Liver (tissue), 9 donors: Measurements from ENCODE around the gene P4HTM. TPM values are rescaled to one million over a fixed set of nuclear protein-coding genes. Genes with fewer than 3 reads are reported as not detected.

ENCODE experiments used
- DNase-seq: peaks from one replicate; pipeline ENCODE4 v3.0.0-alpha.2; 2017; ENCODE audit warnings: low spot score
- H3K27ac ChIP-seq, 2 donors: one replicate each; pipeline ENCODE4 v1.7.0; 2013; ENCODE audit warnings: inconsistent platforms in 2 of 2, low read length in 2 of 2, control low read depth in 1 of 2, low read depth in 1 of 2, mild to moderate bottlenecking in 1 of 2
- H3K27me3 ChIP-seq, 4 donors: one replicate each; pipeline versions ENCODE4 v1.6.1 to v1.7.0; 2013; ENCODE audit warnings: low read length in 3 of 4, inconsistent platforms in 1 of 4, mild to moderate bottlenecking in 1 of 4, moderate library complexity in 1 of 4; ENCODE audit not compliant: control insufficient read depth in 4 of 4, insufficient read depth in 4 of 4
- H3K36me3 ChIP-seq, 4 donors: one replicate each; pipeline versions ENCODE4 v1.6.1 to v1.7.0; 2013; ENCODE audit warnings: low read length in 3 of 4, mild to moderate bottlenecking in 3 of 4, low read depth in 1 of 4, moderate library complexity in 1 of 4; ENCODE audit not compliant: control insufficient read depth in 4 of 4, insufficient read depth in 3 of 4
- H3K4me1 ChIP-seq, 4 donors: one replicate each; pipeline versions ENCODE4 v1.6.1 to v1.7.0; 2013; ENCODE audit warnings: low read length in 3 of 4, mild to moderate bottlenecking in 3 of 4, moderate library complexity in 1 of 4; ENCODE audit not compliant: control insufficient read depth in 4 of 4, insufficient read depth in 4 of 4
- H3K4me3 ChIP-seq, 3 donors: one replicate each; pipeline versions ENCODE4 v1.6.1 to v1.7.0; 2013; ENCODE audit warnings: low read length in 3 of 3, control low read depth in 1 of 3, low read depth in 1 of 3, mild to moderate bottlenecking in 1 of 3
- H3K9ac ChIP-seq, 2 donors: one replicate each; pipeline ENCODE4 v1.7.0; 2013; ENCODE audit warnings: low read length in 2 of 2, mild to moderate bottlenecking in 2 of 2, moderate library complexity in 2 of 2, control low read depth in 1 of 2, low read depth in 1 of 2
- H3K9me3 ChIP-seq, 4 donors: one replicate each; pipeline versions ENCODE4 v1.6.1 to v1.7.0; 2013; ENCODE audit warnings: low read length in 3 of 4; ENCODE audit not compliant: control insufficient read depth in 4 of 4
- ATF3 ChIP-seq: IDR thresholded peaks from 2 replicates; pipeline ENCODE4 v1.6.1; 2016; ENCODE audit warnings: antibody characterized with exemption
- CTCF ChIP-seq: fragments of 150-350 bp; IDR thresholded peaks from 2 replicates; pipeline ENCODE4 v1.5.1; 2017; ENCODE audit warnings: improper control_type of control experiment, low read depth, low read length; ENCODE audit not compliant: missing input control
- EGR1 ChIP-seq, 2 donors: IDR thresholded peaks; 2 replicates each; pipeline ENCODE4 v1.6.1; 2016 to 2018; ENCODE audit warnings: antibody characterized with exemption in 2 of 2, low read depth in 2 of 2
- FOXA1 ChIP-seq: IDR thresholded peaks from 2 replicates; pipeline ENCODE4 v1.6.1; 2016; ENCODE audit warnings: antibody characterized with exemption
- FOXA2 ChIP-seq: IDR thresholded peaks from 2 replicates; pipeline ENCODE4 v1.6.1; 2016; ENCODE audit warnings: antibody characterized with exemption
- GABPA ChIP-seq, 2 donors: IDR thresholded peaks in 1 of 2; conservative IDR thresholded peaks in 1 of 2; 2 replicates each; pipeline ENCODE4 v1.6.1; 2016; ENCODE audit warnings: antibody characterized with exemption in 2 of 2, mild to moderate bottlenecking in 1 of 2, moderate library complexity in 1 of 2
- HNF4A ChIP-seq, 2 donors: conservative IDR thresholded peaks; 2 replicates each; pipeline ENCODE4 v1.6.1; 2016; ENCODE audit warnings: antibody characterized with exemption in 2 of 2, mild to moderate bottlenecking in 2 of 2
- HNF4G ChIP-seq: IDR thresholded peaks from 2 replicates; pipeline ENCODE4 v1.6.1; 2016; ENCODE audit warnings: antibody characterized with exemption
- JUND ChIP-seq, 2 donors: IDR thresholded peaks; 2 replicates each; pipeline ENCODE4 v1.6.1; 2016; ENCODE audit warnings: antibody characterized with exemption in 2 of 2
- MAX ChIP-seq: IDR thresholded peaks from 2 replicates; pipeline ENCODE4 v1.6.1; 2016; ENCODE audit warnings: antibody characterized with exemption
- NR2F2 ChIP-seq: IDR thresholded peaks from 2 replicates; pipeline ENCODE4 v1.6.1; 2016; ENCODE audit warnings: antibody characterized with exemption
- RAD21 ChIP-seq, 2 donors: IDR thresholded peaks; 2 replicates each; pipeline ENCODE4 v1.6.1; 2016; ENCODE audit warnings: antibody characterized with exemption in 2 of 2, mild to moderate bottlenecking in 2 of 2
- REST ChIP-seq: IDR thresholded peaks from 2 replicates; pipeline ENCODE4 v1.6.1; 2016; ENCODE audit warnings: antibody characterized with exemption, mild to moderate bottlenecking
- RXRA ChIP-seq, 2 donors: IDR thresholded peaks; 2 replicates each; pipeline ENCODE4 v1.6.1; 2017 to 2018; ENCODE audit warnings: antibody characterized with exemption in 2 of 2, mild to moderate bottlenecking in 1 of 2
- SP1 ChIP-seq: IDR thresholded peaks from 2 replicates; pipeline ENCODE4 v1.6.1; 2018; ENCODE audit warnings: antibody characterized with exemption, mild to moderate bottlenecking
- TAF1 ChIP-seq: conservative IDR thresholded peaks from 2 replicates; pipeline ENCODE4 v1.6.1; 2016; ENCODE audit warnings: antibody characterized with exemption, mild to moderate bottlenecking
- YY1 ChIP-seq: IDR thresholded peaks from 2 replicates; pipeline ENCODE4 v1.6.1; 2016; ENCODE audit warnings: antibody characterized with exemption, mild to moderate bottlenecking
- ZBTB33 ChIP-seq: IDR thresholded peaks from 2 replicates; pipeline ENCODE4 v1.6.1; 2016; ENCODE audit warnings: antibody characterized with exemption
- WGBS: extraction: QIAGEN DNeasy Blood & Tissue Kit; methylation state at CpG from one replicate; pipeline ENCODE4 v1.1.7; 2013; 5-methylcytosine and 5-hydroxymethylcytosine counted together
- polyA plus RNA-seq, 2 donors: library from polyadenylated mRNA; stranded (reverse) in 1 of 2; unstranded in 1 of 2; fragments of 200-250 nt in 1 of 2; fragments of >200 nt in 1 of 2; fragmentation: Nextera tagmentation in 1 of 2; extraction: Ambion mirVana in 1 of 2; gene quantifications; one replicate each; pipeline versions ENCODE4 v1.2.1 to v1.2.3, GENCODE V29; 2013 to 2015
- total RNA-seq, 2 donors: library from RNA; depleted of rRNA; stranded (reverse); fragments of >200 nt; gene quantifications; one replicate each; pipeline ENCODE4 v1.2.3, GENCODE V29; 2014
- donor health status: healthy.
- donor health status: healthy.
- donor health status: healthy.
- donor health status: healthy.
- donor health status: healthy.

The P4HTM gene
- total and polyA plus RNA-seq, 4 donors, result 10.0 to 16.2 (median 11.9) TPM

GRCh38 chr3:48980295-48980694, 9.7 kb upstream of the P4HTM start (continued):
- TF ChIP-seq REST (no peak), JUND (IDR thresholded peaks at IDR 0.05) (no peak), MAX (no peak)

GRCh38 chr3:48982016-48982415, 8.0 kb upstream of the P4HTM start:
- H3K9me3 ChIP-seq, result no peaks in the 10 kb centered on the region
- TF ChIP-seq ATF3 (no peak), HNF4G (no peak), FOXA1 (no peak), EGR1 (IDR thresholded peaks at IDR 0.05; ENCODE audit: low read depth in 2 of 2) (no peak)
- H3K27me3 ChIP-seq, result no peaks in the 10 kb centered on the region
- H3K9ac ChIP-seq, result no peak overlapping the region
- no peak for DNase-seq
- H3K36me3 ChIP-seq, result peaks cover 14 to 72% (median 54%) of the 10 kb centered on the region in 4 donors
- H3K27ac ChIP-seq, result no peak overlapping the region
- H3K4me1 ChIP-seq, result no peaks in the 10 kb centered on the region
- no peak overlapping the region for H3K4me3 ChIP-seq

GRCh38 chr3:48982686-48983085, 7.4 kb upstream of the P4HTM start:
- H3K27ac ChIP-seq, result no peak overlapping the region
- H3K9me3 ChIP-seq, result no peaks in the 10 kb centered on the region
- no peak for DNase-seq
- H3K9ac ChIP-seq, result no peak overlapping the region
- whole genome bisulfite sequencing, result 87% methylated on average over 5 of the region's 5 CpGs
- peaks cover 14 to 66% (median 51%) of the 10 kb centered on the region in 4 donors for H3K36me3 ChIP-seq
- H3K27me3 ChIP-seq, result no peaks in the 10 kb centered on the region
- H3K4me1 ChIP-seq, result no peaks in the 10 kb centered on the region
- no peak overlapping the region for H3K4me3 ChIP-seq
- no peak for TF ChIP-seq RXRA (IDR thresholded peaks at IDR 0.05)
- no peak for TF ChIP-seq REST
- TF ChIP-seq HNF4A (conservative IDR thresholded peaks at IDR 0.05), result no peak
- TF ChIP-seq TAF1, result no peak
- no peak for TF ChIP-seq YY1
- TF ChIP-seq GABPA (IDR thresholded peaks at IDR 0.05 in 1 of 2, conservative IDR thresholded peaks at IDR 0.05 in 1 of 2), result no peak
- TF ChIP-seq RAD21 (IDR thresholded peaks at IDR 0.05), result no peak
- TF ChIP-seq JUND (IDR thresholded peaks at IDR 0.05), result no peak
- TF ChIP-seq ZBTB33, result no peak
- no peak for TF ChIP-seq SP1
- no peak for TF ChIP-seq FOXA2
- no peak for TF ChIP-seq EGR1 (IDR thresholded peaks at IDR 0.05; ENCODE audit: low read depth in 2 of 2)
- TF ChIP-seq CTCF, result no peak
- TF ChIP-seq FOXA1, result no peak
- no peak for TF ChIP-seq NR2F2
- TF ChIP-seq HNF4G, result no peak
- TF ChIP-seq ATF3, result no peak
